Uterus (tissue), 2 donors: Measurements from ENCODE around the gene DLK1.

ENCODE experiments used
- POLR2A ChIP-seq, 2 donors: fragments of 450-650 bp; IDR thresholded peaks; one replicate each; pipeline ENCODE4 v1.6.1; 2016; ENCODE audit warnings: antibody characterized with exemption in 2 of 2, mild to moderate bottlenecking in 1 of 2, moderate library complexity in 1 of 2
- TF ChIP-seq, protein P1 (sequence below), 4 experiments: fragments of 200-600 bp in 2 of 4; fragments of 450-650 bp in 2 of 4; sonication (generic) in 2 of 4; IDR thresholded peaks; one replicate each; pipeline ENCODE4 v1.5.1; 2016 to 2019; ENCODE audit warnings: antibody characterized with exemption in 4 of 4, mild to moderate bottlenecking in 2 of 4, moderate library complexity in 1 of 4

DNA sequence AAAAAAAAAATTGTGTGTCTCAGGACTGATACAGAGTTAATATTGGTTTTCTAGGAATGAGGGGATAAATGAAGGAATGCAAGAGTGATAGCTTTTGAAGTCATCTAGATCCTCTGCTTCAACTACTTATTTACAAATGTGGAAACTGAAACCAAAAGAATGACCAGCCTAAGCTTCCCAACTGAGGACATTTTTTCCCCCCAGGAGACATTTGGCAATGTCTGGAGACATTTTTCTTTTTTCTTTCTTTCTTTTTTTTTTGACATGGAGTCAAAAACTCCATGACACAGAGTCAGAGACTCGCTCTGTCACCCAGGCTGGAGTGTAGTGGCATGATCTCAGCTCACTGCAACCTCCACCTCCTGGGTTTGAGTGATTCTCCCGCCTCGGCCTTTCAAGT lies 15.3 kb downstream of the DLK1 start:
- TF ChIP-seq POLR2A (IDR thresholded peaks at IDR 0.05): no peak
- TF ChIP-seq, protein P1, sequence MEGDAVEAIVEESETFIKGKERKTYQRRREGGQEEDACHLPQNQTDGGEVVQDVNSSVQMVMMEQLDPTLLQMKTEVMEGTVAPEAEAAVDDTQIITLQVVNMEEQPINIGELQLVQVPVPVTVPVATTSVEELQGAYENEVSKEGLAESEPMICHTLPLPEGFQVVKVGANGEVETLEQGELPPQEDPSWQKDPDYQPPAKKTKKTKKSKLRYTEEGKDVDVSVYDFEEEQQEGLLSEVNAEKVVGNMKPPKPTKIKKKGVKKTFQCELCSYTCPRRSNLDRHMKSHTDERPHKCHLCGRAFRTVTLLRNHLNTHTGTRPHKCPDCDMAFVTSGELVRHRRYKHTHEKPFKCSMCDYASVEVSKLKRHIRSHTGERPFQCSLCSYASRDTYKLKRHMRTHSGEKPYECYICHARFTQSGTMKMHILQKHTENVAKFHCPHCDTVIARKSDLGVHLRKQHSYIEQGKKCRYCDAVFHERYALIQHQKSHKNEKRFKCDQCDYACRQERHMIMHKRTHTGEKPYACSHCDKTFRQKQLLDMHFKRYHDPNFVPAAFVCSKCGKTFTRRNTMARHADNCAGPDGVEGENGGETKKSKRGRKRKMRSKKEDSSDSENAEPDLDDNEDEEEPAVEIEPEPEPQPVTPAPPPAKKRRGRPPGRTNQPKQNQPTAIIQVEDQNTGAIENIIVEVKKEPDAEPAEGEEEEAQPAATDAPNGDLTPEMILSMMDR (IDR thresholded peaks at IDR 0.05): no peak
